K562 (cell line): ENCODE measurements around the gene CLDND2. TPM values are rescaled to one million over a fixed set of nuclear protein-coding genes. Genes with fewer than 3 reads are reported as not detected.

Experiments used
- ATAC-seq: fragments of 200-7000 bp; cut with Tn5 transposase; 3 replicates; pipeline ENCODE4 v1.9.1; 2020; ENCODE audit warnings: moderate library complexity
- BruUV-seq: library from RNA; stranded (reverse); fragments of 400-500 nt; replicated peaks from 2 replicates; lab custom pipeline; 2021; lab: Mats Ljungman, UMichigan
- CTCF ChIA-PET: fragments of 300-600 bp; formaldehyde crosslinking; extraction: SDS; loops from one replicate; lab custom pipeline; 2021; ENCODE audit warnings: low intra/inter-chr PET ratio; lab: Yijun Ruan, JAX
- POLR2A ChIA-PET: fragments of 300-600, 350-650 bp; sonication (Branson Sonifier 250); formaldehyde crosslinking; extraction: SDS; loops from one replicate; lab custom pipeline; 2021; ENCODE audit warnings: antibody characterized with exemption, inconsistent platforms; lab: Yijun Ruan, JAX
- DNase-seq, 4 experiments: peaks; one replicate each; pipeline versions ENCODE4 v3.0.0 to v3.0.0-alpha.2; 2011 to 2018; ENCODE audit warnings: low spot score in 3 of 4, mixed read lengths in 3 of 4; ENCODE audit errors: extremely low read depth in 1 of 4
- FAIRE-seq: peaks from 2 replicates; lab custom pipeline; 2011; peaks lifted over from hg19 to GRCh38; lab: Jason Lieb, UNC
- H2AFZ ChIP-seq: 2 replicates; pipeline ENCODE4 v1.6.0; 2011; ENCODE audit warnings: low read depth, low read length, control low read depth, inconsistent platforms
- H3K27ac ChIP-seq: fragments of 200-600 bp; 3 replicates; pipeline ENCODE4 v1.8.0; 2011; ENCODE audit warnings: low read depth, mild to moderate bottlenecking, control low read depth, inconsistent platforms, low read length, moderate library complexity, mixed read lengths; ENCODE audit errors: extremely low read depth
- H3K27me3 ChIP-seq, 2 experiments: fragments of 300-600 bp in 1 of 2; 2 replicates in 1 of 2; 3 replicates in 1 of 2; pipeline versions ENCODE4 v1.6.0 to v1.8.0; 2011; ENCODE audit warnings: inconsistent platforms in 2 of 2, low read length in 2 of 2, mild to moderate bottlenecking in 1 of 2, mixed read lengths in 1 of 2, moderate library complexity in 1 of 2; ENCODE audit not compliant: control insufficient read depth in 2 of 2, insufficient read depth in 2 of 2
- H3K36me3 ChIP-seq: fragments of 300-600 bp; 3 replicates; pipeline ENCODE4 v1.8.0; 2011; ENCODE audit warnings: mild to moderate bottlenecking, low read length, inconsistent platforms; ENCODE audit not compliant: control insufficient read depth, insufficient read depth
- H3K4me1 ChIP-seq, 2 experiments: fragments of 200-600 bp in 1 of 2; replicated peaks in 1 of 2; 2 replicates in 1 of 2; 3 replicates in 1 of 2; pipeline versions ENCODE4 v1.5.1 to v1.8.0; 2011; ENCODE audit warnings: inconsistent platforms in 2 of 2, low read length in 2 of 2, mild to moderate bottlenecking in 1 of 2, mixed read lengths in 1 of 2, moderate library complexity in 1 of 2; ENCODE audit not compliant: control insufficient read depth in 2 of 2, insufficient read depth in 2 of 2
- H3K4me2 ChIP-seq: 2 replicates; pipeline ENCODE4 v1.6.1; 2011; ENCODE audit warnings: low read length, control low read depth, inconsistent platforms, mixed read lengths; ENCODE audit not compliant: insufficient read depth
- H3K4me3 ChIP-seq: fragments of 200-600 bp; sonication (generic), shearing (Covaris generic); 2 replicates; pipeline ENCODE4 v1.5.1; 2016; ENCODE audit warnings: control low read depth, inconsistent platforms
- H3K79me2 ChIP-seq: fragments of 200-600 bp; 3 replicates; pipeline ENCODE4 v1.8.0; 2011; ENCODE audit warnings: low read length, inconsistent platforms; ENCODE audit not compliant: control insufficient read depth, insufficient read depth
- H3K9ac ChIP-seq, 2 experiments: 2 replicates each; pipeline versions ENCODE4 v1.6.0 to v1.6.1; 2011; ENCODE audit warnings: low read depth in 2 of 2, low read length in 2 of 2, control low read depth in 1 of 2, inconsistent platforms in 1 of 2, mild to moderate bottlenecking in 1 of 2, mixed read lengths in 1 of 2; ENCODE audit not compliant: insufficient read depth in 1 of 2
- H3K9me1 ChIP-seq: one replicate; pipeline ENCODE4 v1.6.0; 2011; ENCODE audit warnings: inconsistent platforms, mild to moderate bottlenecking, low read length, moderate library complexity; ENCODE audit not compliant: control insufficient read depth, insufficient read depth
- H3K9me3 ChIP-seq: replicated peaks from 2 replicates; pipeline ENCODE4 v1.5.1; 2011; ENCODE audit warnings: low read depth, low read length, inconsistent platforms; ENCODE audit not compliant: control insufficient read depth, insufficient read depth
- H4K20me1 ChIP-seq: replicated peaks from 2 replicates; pipeline ENCODE4 v1.6.1; 2011; ENCODE audit warnings: low read length, inconsistent platforms, mixed read lengths; ENCODE audit not compliant: control insufficient read depth, insufficient read depth
- POLR2G ChIP-seq: fragments of 200-400 bp; formaldehyde crosslinking; IDR thresholded peaks from 2 replicates; pipeline ENCODE4 v1.6.1; 2017; ENCODE audit warnings: low read depth, mild to moderate bottlenecking, antibody characterized with exemption, low read length, moderate library complexity
- RBM39 ChIP-seq: fragments of 200-400 bp; formaldehyde crosslinking; optimal IDR thresholded peaks from 2 replicates; pipeline ENCODE3; 2018; ENCODE audit warnings: low read depth, low read length
- WGBS: fragments of 100-300 bp; shearing (Covaris generic); methylation state at CpG from one replicate; pipeline ENCODE4 v1.1.6; 2016; ENCODE audit warnings: low coverage, mixed read lengths; ENCODE audit not compliant: insufficient coverage; ENCODE audit errors: missing lambda C conversion rate; 5-methylcytosine and 5-hydroxymethylcytosine counted together
- in situ Hi-C: fragments of 300-500 bp; cut with MboI; formaldehyde crosslinking; loops from 4 replicates; pipeline ENCODE4 v1.15.0; 2018; ENCODE audit warnings: inconsistent platforms, mixed read lengths
- intact Hi-C: fragments of 100-400 bp; cut with micrococcal nuclease; formaldehyde crosslinking; loops from 2 replicates; pipeline ENCODE4 v1.14.2; 2022
- polyA plus RNA-seq, 8 experiments: library from polyadenylated mRNA; depleted of rRNA in 4 of 8; stranded (reverse) in 5 of 8; unstranded in 3 of 8; fragments of >200 nt; fragmentation: Nextera tagmentation in 2 of 8; fragmentation: Illumina TruSeq in 1 of 8; extraction: Ambion mirVana in 2 of 8; extraction: Trizol in 1 of 8; gene quantifications; 2 replicates each; pipeline versions ENCODE4 v1.2.1 to v1.2.3, GENCODE V29; 2011 to 2014; ENCODE audit warnings: inconsistent platforms in 1 of 8, missing spikeins in 1 of 8
- total RNA-seq, 7 experiments: library from RNA; depleted of rRNA in 6 of 7; stranded (reverse); fragments of >200 nt in 6 of 7; fragmentation: Illumina TruSeq in 2 of 7; extraction: Trizol in 2 of 7; gene quantifications; 2 replicates each; pipeline versions ENCODE4 v1.2.1 to v1.2.3, GENCODE V29; 2011 to 2021; ENCODE audit warnings: low replicate concordance in 1 of 7
- TF ChIP-seq, protein P1 (sequence below): fragments of 450-650 bp; IDR thresholded peaks from 2 replicates; pipeline ENCODE4 v1.6.1; 2016; ENCODE audit warnings: mild to moderate bottlenecking, moderate library complexity

The CLDND2 gene
- total and polyA plus RNA-seq, 9 of the 15 experiments (the other 6 are each of a cell fraction or from before 2014, with no cell fraction given) = 0.45 to 4.0 (median 1.2) TPM; not detected in 3

DNA sequence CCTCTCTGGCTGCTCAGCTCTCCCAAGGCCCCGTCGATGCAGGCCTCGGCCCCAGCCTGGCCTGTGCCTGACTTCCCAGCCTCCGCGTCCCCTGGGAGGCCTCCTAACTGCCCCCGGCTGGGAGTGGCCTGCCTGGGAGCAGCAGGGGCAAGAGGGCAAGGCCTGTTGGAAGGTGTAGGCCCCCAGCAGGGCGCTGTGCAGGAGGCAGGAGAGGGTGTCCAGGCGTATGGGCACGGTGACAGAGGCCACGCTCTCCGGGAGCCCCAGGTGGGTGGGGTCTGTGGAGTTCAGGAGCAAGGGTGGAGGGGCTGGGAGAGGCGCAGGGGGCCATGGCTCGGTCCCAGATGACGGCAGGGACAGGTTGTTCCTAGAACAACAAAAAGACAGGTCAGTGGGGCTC lies 20.3 kb upstream of the CLDND2 start:
- BruUV-seq = no TSS peak
- Histone ChIP-seq H3K4me2 (no peak overlapping the region), H3K4me3 (no peak overlapping the region), H3K9me3 (no peaks in the 10 kb centered on the region), H2AFZ (no peak overlapping the region), H4K20me1 (no peaks in the 10 kb centered on the region), H3K9ac (peak overlapping the region in 1 of 2 experiments; percentile 82; a peak in 1 of 4 replicates), H3K4me1 (peaks cover 18 to 35% of the 10 kb centered on the region in 2 experiments; a peak in 4 of 5 replicates), H3K27me3 (no peaks in the 10 kb centered on the region), H3K36me3 (no peaks in the 10 kb centered on the region)
- no peak for ATAC-seq
- ChIA-PET CTCF (no interaction called here), POLR2A (interaction anchor here (0.6 to 1.7 kb wide), 2 partner anchors 21 to 137 kb away, joined by 3 to 5 read pairs; no protein-coding TSS in a partner anchor)
- in situ Hi-C loops = no loop called here
- TF ChIP-seq, protein P1, sequence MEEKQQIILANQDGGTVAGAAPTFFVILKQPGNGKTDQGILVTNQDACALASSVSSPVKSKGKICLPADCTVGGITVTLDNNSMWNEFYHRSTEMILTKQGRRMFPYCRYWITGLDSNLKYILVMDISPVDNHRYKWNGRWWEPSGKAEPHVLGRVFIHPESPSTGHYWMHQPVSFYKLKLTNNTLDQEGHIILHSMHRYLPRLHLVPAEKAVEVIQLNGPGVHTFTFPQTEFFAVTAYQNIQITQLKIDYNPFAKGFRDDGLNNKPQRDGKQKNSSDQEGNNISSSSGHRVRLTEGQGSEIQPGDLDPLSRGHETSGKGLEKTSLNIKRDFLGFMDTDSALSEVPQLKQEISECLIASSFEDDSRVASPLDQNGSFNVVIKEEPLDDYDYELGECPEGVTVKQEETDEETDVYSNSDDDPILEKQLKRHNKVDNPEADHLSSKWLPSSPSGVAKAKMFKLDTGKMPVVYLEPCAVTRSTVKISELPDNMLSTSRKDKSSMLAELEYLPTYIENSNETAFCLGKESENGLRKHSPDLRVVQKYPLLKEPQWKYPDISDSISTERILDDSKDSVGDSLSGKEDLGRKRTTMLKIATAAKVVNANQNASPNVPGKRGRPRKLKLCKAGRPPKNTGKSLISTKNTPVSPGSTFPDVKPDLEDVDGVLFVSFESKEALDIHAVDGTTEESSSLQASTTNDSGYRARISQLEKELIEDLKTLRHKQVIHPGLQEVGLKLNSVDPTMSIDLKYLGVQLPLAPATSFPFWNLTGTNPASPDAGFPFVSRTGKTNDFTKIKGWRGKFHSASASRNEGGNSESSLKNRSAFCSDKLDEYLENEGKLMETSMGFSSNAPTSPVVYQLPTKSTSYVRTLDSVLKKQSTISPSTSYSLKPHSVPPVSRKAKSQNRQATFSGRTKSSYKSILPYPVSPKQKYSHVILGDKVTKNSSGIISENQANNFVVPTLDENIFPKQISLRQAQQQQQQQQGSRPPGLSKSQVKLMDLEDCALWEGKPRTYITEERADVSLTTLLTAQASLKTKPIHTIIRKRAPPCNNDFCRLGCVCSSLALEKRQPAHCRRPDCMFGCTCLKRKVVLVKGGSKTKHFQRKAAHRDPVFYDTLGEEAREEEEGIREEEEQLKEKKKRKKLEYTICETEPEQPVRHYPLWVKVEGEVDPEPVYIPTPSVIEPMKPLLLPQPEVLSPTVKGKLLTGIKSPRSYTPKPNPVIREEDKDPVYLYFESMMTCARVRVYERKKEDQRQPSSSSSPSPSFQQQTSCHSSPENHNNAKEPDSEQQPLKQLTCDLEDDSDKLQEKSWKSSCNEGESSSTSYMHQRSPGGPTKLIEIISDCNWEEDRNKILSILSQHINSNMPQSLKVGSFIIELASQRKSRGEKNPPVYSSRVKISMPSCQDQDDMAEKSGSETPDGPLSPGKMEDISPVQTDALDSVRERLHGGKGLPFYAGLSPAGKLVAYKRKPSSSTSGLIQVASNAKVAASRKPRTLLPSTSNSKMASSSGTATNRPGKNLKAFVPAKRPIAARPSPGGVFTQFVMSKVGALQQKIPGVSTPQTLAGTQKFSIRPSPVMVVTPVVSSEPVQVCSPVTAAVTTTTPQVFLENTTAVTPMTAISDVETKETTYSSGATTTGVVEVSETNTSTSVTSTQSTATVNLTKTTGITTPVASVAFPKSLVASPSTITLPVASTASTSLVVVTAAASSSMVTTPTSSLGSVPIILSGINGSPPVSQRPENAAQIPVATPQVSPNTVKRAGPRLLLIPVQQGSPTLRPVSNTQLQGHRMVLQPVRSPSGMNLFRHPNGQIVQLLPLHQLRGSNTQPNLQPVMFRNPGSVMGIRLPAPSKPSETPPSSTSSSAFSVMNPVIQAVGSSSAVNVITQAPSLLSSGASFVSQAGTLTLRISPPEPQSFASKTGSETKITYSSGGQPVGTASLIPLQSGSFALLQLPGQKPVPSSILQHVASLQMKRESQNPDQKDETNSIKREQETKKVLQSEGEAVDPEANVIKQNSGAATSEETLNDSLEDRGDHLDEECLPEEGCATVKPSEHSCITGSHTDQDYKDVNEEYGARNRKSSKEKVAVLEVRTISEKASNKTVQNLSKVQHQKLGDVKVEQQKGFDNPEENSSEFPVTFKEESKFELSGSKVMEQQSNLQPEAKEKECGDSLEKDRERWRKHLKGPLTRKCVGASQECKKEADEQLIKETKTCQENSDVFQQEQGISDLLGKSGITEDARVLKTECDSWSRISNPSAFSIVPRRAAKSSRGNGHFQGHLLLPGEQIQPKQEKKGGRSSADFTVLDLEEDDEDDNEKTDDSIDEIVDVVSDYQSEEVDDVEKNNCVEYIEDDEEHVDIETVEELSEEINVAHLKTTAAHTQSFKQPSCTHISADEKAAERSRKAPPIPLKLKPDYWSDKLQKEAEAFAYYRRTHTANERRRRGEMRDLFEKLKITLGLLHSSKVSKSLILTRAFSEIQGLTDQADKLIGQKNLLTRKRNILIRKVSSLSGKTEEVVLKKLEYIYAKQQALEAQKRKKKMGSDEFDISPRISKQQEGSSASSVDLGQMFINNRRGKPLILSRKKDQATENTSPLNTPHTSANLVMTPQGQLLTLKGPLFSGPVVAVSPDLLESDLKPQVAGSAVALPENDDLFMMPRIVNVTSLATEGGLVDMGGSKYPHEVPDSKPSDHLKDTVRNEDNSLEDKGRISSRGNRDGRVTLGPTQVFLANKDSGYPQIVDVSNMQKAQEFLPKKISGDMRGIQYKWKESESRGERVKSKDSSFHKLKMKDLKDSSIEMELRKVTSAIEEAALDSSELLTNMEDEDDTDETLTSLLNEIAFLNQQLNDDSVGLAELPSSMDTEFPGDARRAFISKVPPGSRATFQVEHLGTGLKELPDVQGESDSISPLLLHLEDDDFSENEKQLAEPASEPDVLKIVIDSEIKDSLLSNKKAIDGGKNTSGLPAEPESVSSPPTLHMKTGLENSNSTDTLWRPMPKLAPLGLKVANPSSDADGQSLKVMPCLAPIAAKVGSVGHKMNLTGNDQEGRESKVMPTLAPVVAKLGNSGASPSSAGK = no peak
- TF ChIP-seq RBM39 (no peak), POLR2G (peak; percentile 35; the same call in 1 of the 2 replicates)
- TF ChIP-seq, all 486 proteins: peak for 1
- FAIRE-seq (no peak), DNase-seq (no peak)
- no peak overlapping the region for H3K27ac ChIP-seq
- WGBS = 69% methylated on average over 9 of the region's 14 CpGs
- no peaks in the 10 kb centered on the region; the same call in 2 of the 3 replicates for H3K79me2 ChIP-seq
- no peaks in the 10 kb centered on the region for H3K9me1 ChIP-seq
- intact Hi-C loops = no loop called here
